NOMO-1 treated with dmso at 0.1 percent for 144 hours (cell line): ENCODE data around the gene CPB1.

Experiments
- DNase-seq: peaks from one replicate; lab custom pipeline; 2025; ENCODE audit not compliant: unreplicated experiment; lab: John Stamatoyannopoulos, UW

CPB1 gene

GRCh38 chr3:148880681-148881080 is 53.1 kb downstream of the CPB1 start:
- peak; percentile 13 for DNase-seq

- no peak for DNase-seq
These were observed 53.7 kb downstream of the CPB1 start for GRCh38 chr3:148881286-148881685.

- no peak for DNase-seq
These were observed 54.7 kb downstream of the CPB1 start for GRCh38 chr3:148882288-148882687.

GRCh38 chr3:148883163-148883562 is 55.6 kb downstream of the CPB1 start:
- no peak for DNase-seq

- DNase-seq = no peak
These were observed 56.6 kb downstream of the CPB1 start for GRCh38 chr3:148884261-148884660.

GRCh38 chr3:148889828-148890227 is 62.2 kb downstream of the CPB1 start:
- DNase-seq = no peak

- no peak for DNase-seq
These were observed 68.5 kb downstream of the CPB1 start for GRCh38 chr3:148896062-148896461.

GRCh38 chr3:148901987-148902791 is 74.6 kb downstream of the CPB1 start:
- DNase-seq = no peak

- no peak for DNase-seq
These were observed 75.4 kb downstream of the CPB1 start for GRCh38 chr3:148903022-148903442.

- DNase-seq = no peak
These were observed 76.3 kb downstream of the CPB1 start for GRCh38 chr3:148903941-148904340.

- no peak for DNase-seq
These were observed 79.1 kb downstream of the CPB1 start for GRCh38 chr3:148906667-148907066.
